ENCODE measurements around the gene APOA4.

APOA4 gene

DNA sequence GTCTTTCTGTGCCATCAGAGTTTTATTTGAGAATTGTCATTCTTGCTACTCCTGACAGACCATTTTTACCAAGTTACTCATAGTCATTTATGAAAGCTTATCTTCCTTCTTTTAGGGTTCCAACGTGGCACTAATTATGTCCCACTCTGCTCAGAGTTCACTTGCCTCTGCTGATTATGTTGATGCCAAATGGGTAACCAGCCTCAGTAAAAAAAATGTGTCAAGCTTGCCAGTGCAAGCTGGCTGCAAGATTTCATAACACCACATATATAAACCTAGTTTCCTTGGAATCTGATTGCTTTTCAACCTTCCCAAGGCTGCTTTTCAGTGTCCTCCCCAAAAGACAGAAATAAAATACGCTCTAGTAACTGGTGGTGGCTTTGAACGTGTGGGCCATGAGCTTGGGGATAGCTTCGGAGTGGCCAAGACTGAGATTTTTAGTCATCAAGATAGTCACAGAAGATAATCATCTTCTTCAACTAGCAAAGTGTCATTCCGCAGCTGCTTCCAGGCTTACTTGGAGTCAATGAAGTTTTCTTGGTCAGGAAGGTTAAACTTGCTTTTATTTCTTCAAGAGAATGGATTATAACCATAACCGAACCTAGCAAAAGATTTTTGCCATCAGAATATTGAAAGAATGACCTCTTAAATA is 43.8 kb upstream of the APOA4 start:
- no peak for DNase-seq (ENCODE audit: low read depth)
- TF ChIP-seq, protein P1, sequence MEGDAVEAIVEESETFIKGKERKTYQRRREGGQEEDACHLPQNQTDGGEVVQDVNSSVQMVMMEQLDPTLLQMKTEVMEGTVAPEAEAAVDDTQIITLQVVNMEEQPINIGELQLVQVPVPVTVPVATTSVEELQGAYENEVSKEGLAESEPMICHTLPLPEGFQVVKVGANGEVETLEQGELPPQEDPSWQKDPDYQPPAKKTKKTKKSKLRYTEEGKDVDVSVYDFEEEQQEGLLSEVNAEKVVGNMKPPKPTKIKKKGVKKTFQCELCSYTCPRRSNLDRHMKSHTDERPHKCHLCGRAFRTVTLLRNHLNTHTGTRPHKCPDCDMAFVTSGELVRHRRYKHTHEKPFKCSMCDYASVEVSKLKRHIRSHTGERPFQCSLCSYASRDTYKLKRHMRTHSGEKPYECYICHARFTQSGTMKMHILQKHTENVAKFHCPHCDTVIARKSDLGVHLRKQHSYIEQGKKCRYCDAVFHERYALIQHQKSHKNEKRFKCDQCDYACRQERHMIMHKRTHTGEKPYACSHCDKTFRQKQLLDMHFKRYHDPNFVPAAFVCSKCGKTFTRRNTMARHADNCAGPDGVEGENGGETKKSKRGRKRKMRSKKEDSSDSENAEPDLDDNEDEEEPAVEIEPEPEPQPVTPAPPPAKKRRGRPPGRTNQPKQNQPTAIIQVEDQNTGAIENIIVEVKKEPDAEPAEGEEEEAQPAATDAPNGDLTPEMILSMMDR (IDR thresholded peaks at IDR 0.05; ENCODE audit: insufficient read depth, low read depth, low read length, missing control alignments): no peak
- H3K4me3 ChIP-seq (ENCODE audit: low read depth, low read length): no peak overlapping the region

DNA sequence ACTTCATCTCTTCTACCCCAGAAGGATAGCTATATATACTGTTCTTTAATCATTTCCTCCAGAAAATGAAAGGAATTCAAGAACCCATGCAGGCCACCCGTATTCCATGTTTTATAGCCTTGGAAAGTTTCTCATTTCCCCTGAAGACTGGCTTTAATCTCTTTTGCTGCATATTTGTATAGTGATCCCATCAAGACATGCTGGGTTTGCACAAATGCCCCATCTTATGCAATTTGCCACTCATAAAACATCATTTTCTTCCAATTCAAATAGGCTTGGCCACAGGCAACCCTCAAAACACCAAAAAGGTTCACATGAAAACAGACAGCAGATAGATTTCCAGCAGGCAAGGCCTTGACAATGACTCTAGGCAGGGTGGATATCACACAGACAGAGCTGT is 42.6 kb upstream of the APOA4 start:
- DNase-seq (ENCODE audit: low read depth): no peak
- TF ChIP-seq, protein P1 (IDR thresholded peaks at IDR 0.05; ENCODE audit: insufficient read depth, low read depth, low read length, missing control alignments): no peak
- no peak overlapping the region for H3K4me3 ChIP-seq (ENCODE audit: low read depth, low read length)

DNA sequence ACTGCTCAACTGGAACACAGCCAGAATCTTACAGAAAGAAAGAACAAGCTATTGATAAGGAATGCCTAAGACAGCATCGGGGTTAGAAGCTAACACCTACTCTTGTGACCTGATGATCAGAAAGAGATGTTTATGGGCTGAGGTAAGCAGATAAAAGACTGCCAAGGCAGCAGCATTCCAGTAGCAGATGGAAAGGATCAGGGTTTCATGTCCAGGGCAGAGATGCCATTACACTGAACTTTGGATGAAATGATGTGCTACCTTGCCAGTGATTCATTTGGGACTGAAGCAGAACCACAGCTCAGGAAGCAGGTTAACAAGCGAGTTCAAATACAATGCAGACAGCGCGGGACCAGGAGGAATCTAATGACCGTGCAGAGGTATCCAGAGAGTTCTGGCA is 41.4 kb upstream of the APOA4 start:
- H3K4me3 ChIP-seq (ENCODE audit: low read depth, low read length): no peak overlapping the region
- TF ChIP-seq, protein P1 (IDR thresholded peaks at IDR 0.05; ENCODE audit: insufficient read depth, low read depth, low read length, missing control alignments): no peak
- no peak for DNase-seq (ENCODE audit: low read depth)

DNA sequence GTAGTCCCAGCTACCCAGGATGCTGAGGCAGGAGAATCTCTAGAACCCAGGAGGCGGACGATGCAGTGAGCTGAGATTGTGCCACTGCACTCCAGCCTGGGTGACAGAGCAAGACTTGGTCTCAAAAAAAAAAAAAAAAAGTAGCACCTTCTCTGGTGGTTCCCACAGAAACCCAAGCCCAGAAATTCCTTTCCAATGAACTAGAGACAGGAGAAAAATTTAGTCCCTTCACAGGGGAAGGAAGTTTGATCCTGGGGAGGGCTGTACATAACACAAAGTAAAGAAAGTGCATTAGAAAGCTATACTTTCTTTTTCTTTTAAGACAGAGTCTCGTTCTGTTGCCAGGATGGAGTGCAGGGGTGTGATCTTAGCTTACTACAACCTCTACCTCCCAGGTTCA is 39.8 kb upstream of the APOA4 start:
- DNase-seq (ENCODE audit: low read depth): no peak
- no peak overlapping the region for H3K4me3 ChIP-seq (ENCODE audit: low read depth, low read length)
- TF ChIP-seq, protein P1 (IDR thresholded peaks at IDR 0.05; ENCODE audit: insufficient read depth, low read depth, low read length, missing control alignments): no peak

DNA sequence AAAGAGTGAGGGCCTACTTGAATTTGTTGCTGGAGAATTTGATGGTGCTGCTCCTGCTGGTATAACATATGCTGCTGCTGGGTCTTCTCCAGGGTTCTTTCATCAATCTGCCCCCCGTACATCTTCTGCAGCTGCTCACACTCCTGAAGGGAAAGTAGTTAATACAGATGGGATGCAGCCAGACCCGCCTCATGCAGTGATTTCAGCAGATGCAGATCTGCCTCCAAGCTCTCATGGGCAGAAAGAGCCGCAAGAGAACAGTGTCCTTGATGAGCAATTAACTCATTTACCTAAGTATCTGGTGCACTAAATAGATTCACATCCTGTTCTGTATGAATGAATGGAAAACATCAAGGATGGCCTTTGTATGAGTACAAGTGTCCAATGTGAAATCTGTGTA is 39.1 kb upstream of the APOA4 start:
- no peak for DNase-seq (ENCODE audit: low read depth)
- TF ChIP-seq, protein P1 (IDR thresholded peaks at IDR 0.05; ENCODE audit: insufficient read depth, low read depth, low read length, missing control alignments): no peak
- H3K4me3 ChIP-seq (ENCODE audit: low read depth, low read length): no peak overlapping the region

DNA sequence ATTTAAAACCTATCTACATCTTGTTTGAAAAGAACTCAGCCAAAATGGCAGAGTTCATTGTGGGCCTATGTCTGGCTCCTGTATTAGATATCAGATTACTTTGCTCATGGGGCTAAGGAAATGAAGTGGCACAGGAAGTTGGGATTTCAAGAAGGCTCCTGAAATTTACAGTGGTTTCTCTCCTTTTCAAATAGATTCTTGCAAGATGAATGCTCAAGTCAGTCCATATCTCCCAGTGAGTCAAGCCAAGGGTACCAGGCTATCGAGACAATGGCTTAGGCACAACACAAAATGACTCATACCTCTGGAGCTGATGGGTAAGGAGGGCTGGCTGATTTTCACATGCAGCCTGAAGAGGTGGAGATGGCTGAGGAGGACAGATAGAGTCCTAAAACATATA is 38.4 kb upstream of the APOA4 start:
- TF ChIP-seq, protein P1 (IDR thresholded peaks at IDR 0.05; ENCODE audit: insufficient read depth, low read depth, low read length, missing control alignments): no peak
- DNase-seq (ENCODE audit: low read depth): no peak
- H3K4me3 ChIP-seq (ENCODE audit: low read depth, low read length): no peak overlapping the region

DNA sequence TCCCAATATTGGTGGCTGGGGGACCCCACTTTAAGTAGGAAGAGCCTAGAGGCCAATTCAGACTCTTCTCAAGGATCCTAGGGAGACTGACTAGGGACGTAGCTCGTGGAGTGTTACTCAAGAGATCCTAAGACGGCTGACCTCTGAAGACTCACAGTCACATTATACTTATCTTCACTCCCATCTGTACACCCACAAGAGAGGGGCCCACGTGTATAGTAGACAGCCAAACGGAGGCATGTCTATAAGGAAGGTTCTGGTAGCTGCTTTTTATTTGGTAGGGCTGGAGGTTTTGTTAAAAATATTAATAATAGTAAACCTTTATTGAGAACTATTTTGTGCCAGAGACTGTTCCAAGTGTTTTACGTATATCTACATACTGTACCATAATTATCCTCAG is 37.2 kb upstream of the APOA4 start:
- no peak overlapping the region for H3K4me3 ChIP-seq (ENCODE audit: low read depth, low read length)
- TF ChIP-seq, protein P1 (IDR thresholded peaks at IDR 0.05; ENCODE audit: insufficient read depth, low read depth, low read length, missing control alignments): no peak
- no peak for DNase-seq (ENCODE audit: low read depth)

All from GM12865 (cell line).